ENCODE results near the gene HDGFL2. TPM values are rescaled to one million over a fixed set of nuclear protein-coding genes. Genes with fewer than 3 reads are reported as not detected.
"Not testable (repeated sequence)": the region's sequence is repeated elsewhere in the genome, so short reads cannot be mapped to it uniquely, and the experiment has no call there.

HDGFL2 gene
- total RNA-seq, 1 donor from 2014 or later: 33.9 TPM

- Histone ChIP-seq H3K27ac (ENCODE audit: low read depth, low read length) (no peak overlapping the region), H3K27me3 (ENCODE audit: control insufficient read depth in 3 of 3, insufficient read depth in 3 of 3, low read length in 3 of 3) (no peaks in the 10 kb centered on the region), H3K4me1 (ENCODE audit: control insufficient read depth in 3 of 3, insufficient read depth in 3 of 3, low read length in 3 of 3) (peaks cover 16 to 27% (median 19%) of the 10 kb centered on the region in 3 donors), H3K9me3 (ENCODE audit: control insufficient read depth in 3 of 3, low read length in 3 of 3) (no peaks in the 10 kb centered on the region), H3K36me3 (ENCODE audit: control insufficient read depth in 3 of 3, insufficient read depth in 3 of 3, low read length in 3 of 3) (no peaks in the 10 kb centered on the region), H3K9ac (ENCODE audit: low read depth in 1 of 3, low read length in 3 of 3) (no peak overlapping the region), H3K4me3 (ENCODE audit: low read length in 3 of 3) (no peak overlapping the region)
Observed at GRCh38 chr19:4541114-4541805, 69.2 kb downstream of the HDGFL2 start.

- H3K27ac ChIP-seq (ENCODE audit: low read depth, low read length); H3K36me3 ChIP-seq (ENCODE audit: control insufficient read depth in 3 of 3, insufficient read depth in 3 of 3, low read length in 3 of 3); H3K4me3 ChIP-seq (ENCODE audit: low read length in 3 of 3); H3K27me3 ChIP-seq (ENCODE audit: control insufficient read depth in 3 of 3, insufficient read depth in 3 of 3, low read length in 3 of 3); H3K9ac ChIP-seq (ENCODE audit: low read depth in 1 of 3, low read length in 3 of 3); H3K9me3 ChIP-seq (ENCODE audit: control insufficient read depth in 3 of 3, low read length in 3 of 3): not testable (repeated sequence)
- H3K4me1 ChIP-seq (ENCODE audit: control insufficient read depth in 3 of 3, insufficient read depth in 3 of 3, low read length in 3 of 3): peaks cover 12 to 22% (median 15%) of the 10 kb centered on the region in 3 donors
Observed at GRCh38 chr19:4541806-4542145, 69.7 kb downstream of the HDGFL2 start.

- no peaks in the 10 kb centered on the region for H3K27me3 ChIP-seq (ENCODE audit: control insufficient read depth in 3 of 3, insufficient read depth in 3 of 3, low read length in 3 of 3)
- H3K4me3 ChIP-seq (ENCODE audit: low read length in 3 of 3): no peak overlapping the region
- H3K27ac ChIP-seq (ENCODE audit: low read depth, low read length): no peak overlapping the region
- no peaks in the 10 kb centered on the region for H3K36me3 ChIP-seq (ENCODE audit: control insufficient read depth in 3 of 3, insufficient read depth in 3 of 3, low read length in 3 of 3)
- H3K9ac ChIP-seq (ENCODE audit: low read depth in 1 of 3, low read length in 3 of 3): no peak overlapping the region
- no peaks in the 10 kb centered on the region for H3K9me3 ChIP-seq (ENCODE audit: control insufficient read depth in 3 of 3, low read length in 3 of 3)
- H3K4me1 ChIP-seq (ENCODE audit: control insufficient read depth in 3 of 3, insufficient read depth in 3 of 3, low read length in 3 of 3): peaks cover 2 to 10% (median 3%) of the 10 kb centered on the region in 3 donors
Observed at GRCh38 chr19:4542896-4543841, 71.1 kb downstream of the HDGFL2 start.

GRCh38 chr19:4543842-4544647 lies 71.9 kb downstream of the HDGFL2 start:
- H3K4me3 ChIP-seq (ENCODE audit: low read length in 3 of 3): no peak overlapping the region
- H3K4me1 ChIP-seq (ENCODE audit: control insufficient read depth in 3 of 3, insufficient read depth in 3 of 3, low read length in 3 of 3): peaks cover 0 to 8% (median 0%) of the 10 kb centered on the region in 3 donors
- H3K27ac ChIP-seq (ENCODE audit: low read depth, low read length): no peak overlapping the region
- no peak overlapping the region for H3K9ac ChIP-seq (ENCODE audit: low read depth in 1 of 3, low read length in 3 of 3)
- H3K9me3 ChIP-seq (ENCODE audit: control insufficient read depth in 3 of 3, low read length in 3 of 3): no peaks in the 10 kb centered on the region
- H3K36me3 ChIP-seq (ENCODE audit: control insufficient read depth in 3 of 3, insufficient read depth in 3 of 3, low read length in 3 of 3): no peaks in the 10 kb centered on the region
- no peaks in the 10 kb centered on the region for H3K27me3 ChIP-seq (ENCODE audit: control insufficient read depth in 3 of 3, insufficient read depth in 3 of 3, low read length in 3 of 3)

GRCh38 chr19:4547303-4548237 lies 75.5 kb downstream of the HDGFL2 start:
- Histone ChIP-seq H3K4me3 (ENCODE audit: low read length in 3 of 3) (no peak overlapping the region), H3K27ac (ENCODE audit: low read depth, low read length) (no peak overlapping the region), H3K36me3 (ENCODE audit: control insufficient read depth in 3 of 3, insufficient read depth in 3 of 3, low read length in 3 of 3) (no peaks in the 10 kb centered on the region), H3K27me3 (ENCODE audit: control insufficient read depth in 3 of 3, insufficient read depth in 3 of 3, low read length in 3 of 3) (no peaks in the 10 kb centered on the region), H3K4me1 (ENCODE audit: control insufficient read depth in 3 of 3, insufficient read depth in 3 of 3, low read length in 3 of 3) (no peaks in the 10 kb centered on the region), H3K9me3 (ENCODE audit: control insufficient read depth in 3 of 3, low read length in 3 of 3) (no peaks in the 10 kb centered on the region), H3K9ac (ENCODE audit: low read depth in 1 of 3, low read length in 3 of 3) (no peak overlapping the region)

- no peak overlapping the region for H3K27ac ChIP-seq (ENCODE audit: low read depth, low read length)
- no peaks in the 10 kb centered on the region for H3K4me1 ChIP-seq (ENCODE audit: control insufficient read depth in 3 of 3, insufficient read depth in 3 of 3, low read length in 3 of 3)
- H3K4me3 ChIP-seq (ENCODE audit: low read length in 3 of 3): no peak overlapping the region
- H3K9me3 ChIP-seq (ENCODE audit: control insufficient read depth in 3 of 3, low read length in 3 of 3): no peaks in the 10 kb centered on the region
- H3K9ac ChIP-seq (ENCODE audit: low read depth in 1 of 3, low read length in 3 of 3): no peak overlapping the region
- H3K27me3 ChIP-seq (ENCODE audit: control insufficient read depth in 3 of 3, insufficient read depth in 3 of 3, low read length in 3 of 3): no peaks in the 10 kb centered on the region
- H3K36me3 ChIP-seq (ENCODE audit: control insufficient read depth in 3 of 3, insufficient read depth in 3 of 3, low read length in 3 of 3): no peaks in the 10 kb centered on the region
Observed at GRCh38 chr19:4548238-4548584, 76.1 kb downstream of the HDGFL2 start.

- Histone ChIP-seq H3K9ac (ENCODE audit: low read depth in 1 of 3, low read length in 3 of 3) (no peak overlapping the region), H3K9me3 (ENCODE audit: control insufficient read depth in 3 of 3, low read length in 3 of 3) (no peaks in the 10 kb centered on the region), H3K4me1 (ENCODE audit: control insufficient read depth in 3 of 3, insufficient read depth in 3 of 3, low read length in 3 of 3) (no peaks in the 10 kb centered on the region), H3K36me3 (ENCODE audit: control insufficient read depth in 3 of 3, insufficient read depth in 3 of 3, low read length in 3 of 3) (peaks cover 0 to 3% (median 0%) of the 10 kb centered on the region in 3 donors), H3K4me3 (ENCODE audit: low read length in 3 of 3) (no peak overlapping the region), H3K27me3 (ENCODE audit: control insufficient read depth in 3 of 3, insufficient read depth in 3 of 3, low read length in 3 of 3) (no peaks in the 10 kb centered on the region), H3K27ac (ENCODE audit: low read depth, low read length) (no peak overlapping the region)
Observed at GRCh38 chr19:4550018-4550417, 77.9 kb downstream of the HDGFL2 start.

- H3K9me3 ChIP-seq (ENCODE audit: control insufficient read depth in 3 of 3, low read length in 3 of 3): no peaks in the 10 kb centered on the region
- no peaks in the 10 kb centered on the region for H3K27me3 ChIP-seq (ENCODE audit: control insufficient read depth in 3 of 3, insufficient read depth in 3 of 3, low read length in 3 of 3)
- H3K27ac ChIP-seq (ENCODE audit: low read depth, low read length): no peak overlapping the region
- H3K36me3 ChIP-seq (ENCODE audit: control insufficient read depth in 3 of 3, insufficient read depth in 3 of 3, low read length in 3 of 3): peaks cover 0 to 5% (median 0%) of the 10 kb centered on the region in 3 donors
- H3K9ac ChIP-seq (ENCODE audit: low read depth in 1 of 3, low read length in 3 of 3): no peak overlapping the region
- no peaks in the 10 kb centered on the region for H3K4me1 ChIP-seq (ENCODE audit: control insufficient read depth in 3 of 3, insufficient read depth in 3 of 3, low read length in 3 of 3)
- no peak overlapping the region for H3K4me3 ChIP-seq (ENCODE audit: low read length in 3 of 3)
Observed at GRCh38 chr19:4550479-4551050, 78.5 kb downstream of the HDGFL2 start.

All from skeletal muscle tissue (tissue), 4 donors.